HepG2 (cell line): ENCODE results near the gene PCNP. TPM values are rescaled to one million over a fixed set of nuclear protein-coding genes. Genes with fewer than 3 reads are reported as not detected.

Experiments used
- CREB1 ChIP-seq, 2 experiments: fragments of 450-650 bp in 1 of 2; IDR thresholded peaks; 2 replicates each; pipeline ENCODE4 v1.6.1; 2016 to 2017; ENCODE audit warnings: control low read depth in 1 of 2, mild to moderate bottlenecking in 1 of 2, missing compliant biosample characterization in 1 of 2, missing genetic modification characterization in 1 of 2
- ELF3 ChIP-seq: IDR thresholded peaks from 2 replicates; pipeline ENCODE4 v1.6.1; 2016; ENCODE audit warnings: missing genetic modification reagents, missing compliant biosample characterization
- KLF13 ChIP-seq: sonication (generic); formaldehyde crosslinking; IDR thresholded peaks from 2 replicates; pipeline ENCODE4 v1.4.0; 2020; ENCODE audit warnings: mild to moderate bottlenecking, missing genetic modification reagents
- MAZ ChIP-seq, 2 experiments: sonication (generic) in 1 of 2; formaldehyde crosslinking in 1 of 2; IDR thresholded peaks; 2 replicates each; pipeline versions ENCODE4 v1.5.0 to v1.6.1; 2012 to 2020; ENCODE audit warnings: low read depth in 2 of 2, mild to moderate bottlenecking in 2 of 2, borderline replicate concordance in 1 of 2, improper control_type of control experiment in 1 of 2, low read length in 1 of 2, missing genetic modification reagents in 1 of 2, moderate library complexity in 1 of 2
- MIXL1 ChIP-seq: IDR thresholded peaks from 2 replicates; pipeline ENCODE4 v1.6.1; 2016
- NFKB2 ChIP-seq: sonication (generic); formaldehyde crosslinking; IDR thresholded peaks from 2 replicates; pipeline ENCODE4 v1.4.0; 2020; ENCODE audit warnings: missing genetic modification reagents, borderline replicate concordance
- NR2C2 ChIP-seq: sonication (generic); formaldehyde crosslinking; IDR thresholded peaks from 2 replicates; pipeline ENCODE4 v1.4.0; 2020; ENCODE audit warnings: missing genetic modification reagents, mild to moderate bottlenecking, moderate library complexity, borderline replicate concordance
- NR2F1 ChIP-seq, 2 experiments: fragments of 450-650 bp in 1 of 2; formaldehyde crosslinking in 1 of 2; IDR thresholded peaks; 2 replicates each; pipeline versions ENCODE4 v1.5.0 to v1.6.1; 2016 to 2020; ENCODE audit warnings: mild to moderate bottlenecking in 1 of 2, missing compliant biosample characterization in 1 of 2, missing genetic modification reagents in 1 of 2, moderate library complexity in 1 of 2
- RNF2 ChIP-seq: fragments of 450-650 bp; conservative IDR thresholded peaks from 2 replicates; pipeline ENCODE4 v1.6.1; 2016; ENCODE audit warnings: low read depth
- RXRB ChIP-seq: IDR thresholded peaks from 2 replicates; pipeline ENCODE4 v1.6.1; 2016; ENCODE audit warnings: borderline replicate concordance, missing genetic modification reagents, missing compliant biosample characterization
- SOX6 ChIP-seq, 2 experiments: fragments of 450-650 bp in 1 of 2; sonication (generic) in 1 of 2; formaldehyde crosslinking in 1 of 2; IDR thresholded peaks; 2 replicates each; pipeline versions ENCODE4 v1.4.0 to v1.6.1; 2017 to 2020; ENCODE audit warnings: antibody characterized with exemption in 1 of 2, mild to moderate bottlenecking in 1 of 2, missing genetic modification reagents in 1 of 2
- SP4 ChIP-seq: sonication (generic); formaldehyde crosslinking; IDR thresholded peaks from 2 replicates; pipeline ENCODE4 v1.8.1; 2023; ENCODE audit warnings: mild to moderate bottlenecking, missing genetic modification reagents
- SPEN ChIP-seq: sonication (generic); formaldehyde crosslinking; IDR thresholded peaks from 2 replicates; pipeline ENCODE4 v1.5.1; 2020; ENCODE audit warnings: low read depth, mild to moderate bottlenecking, missing genetic modification reagents
- ZFP62 ChIP-seq: sonication (generic); formaldehyde crosslinking; IDR thresholded peaks from 2 replicates; pipeline ENCODE4 v1.4.0; 2020; ENCODE audit warnings: missing genetic modification reagents
- ZNF17 ChIP-seq: sonication (generic); formaldehyde crosslinking; IDR thresholded peaks from 2 replicates; pipeline ENCODE4 v1.5.0; 2020; ENCODE audit warnings: mild to moderate bottlenecking, missing genetic modification reagents
- ZNF383 ChIP-seq: sonication (generic); formaldehyde crosslinking; IDR thresholded peaks from 2 replicates; pipeline ENCODE4 v1.4.0; 2020; ENCODE audit warnings: missing genetic modification reagents, mild to moderate bottlenecking, borderline replicate concordance
- ZNF431 ChIP-seq: sonication (generic); formaldehyde crosslinking; IDR thresholded peaks from 2 replicates; pipeline ENCODE4 v1.9.0; 2022; ENCODE audit warnings: missing genetic modification reagents, low read depth, mild to moderate bottlenecking, borderline replicate concordance
- ZNF496 ChIP-seq: sonication (generic); formaldehyde crosslinking; IDR thresholded peaks from 2 replicates; pipeline ENCODE4 v1.8.1; 2023; ENCODE audit warnings: mild to moderate bottlenecking, moderate library complexity, missing genetic modification reagents; ENCODE audit not compliant: insufficient replicate concordance
- ZNF552 ChIP-seq: sonication (generic); formaldehyde crosslinking; IDR thresholded peaks from 2 replicates; pipeline ENCODE4 v1.9.0; 2022; ENCODE audit warnings: missing genetic modification reagents, mild to moderate bottlenecking, borderline replicate concordance
- ZNF556 ChIP-seq: sonication (generic); formaldehyde crosslinking; IDR thresholded peaks from 2 replicates; pipeline ENCODE4 v1.4.0; 2020; ENCODE audit warnings: mild to moderate bottlenecking, missing genetic modification reagents, borderline replicate concordance
- ZNF749 ChIP-seq: sonication (generic); formaldehyde crosslinking; IDR thresholded peaks from 2 replicates; pipeline ENCODE4 v1.8.0; 2022; ENCODE audit warnings: mild to moderate bottlenecking, missing genetic modification reagents, moderate library complexity, borderline replicate concordance
- ZNF839 ChIP-seq: sonication (generic); formaldehyde crosslinking; IDR thresholded peaks from 2 replicates; pipeline ENCODE4 v1.4.0; 2020; ENCODE audit warnings: missing genetic modification reagents, mild to moderate bottlenecking, borderline replicate concordance
- polyA plus RNA-seq, 8 experiments: library from polyadenylated mRNA; depleted of rRNA in 3 of 8; stranded (reverse) in 7 of 8; unstranded in 1 of 8; fragments of >200 nt; fragmentation: Illumina TruSeq in 4 of 8; extraction: Trizol in 4 of 8; gene quantifications; 2 replicates each; pipeline versions ENCODE4 v1.2.1 to v1.2.3, GENCODE V29; 2011 to 2016; ENCODE audit warnings: low read depth in 4 of 8, missing spikeins in 1 of 8, mixed read lengths in 1 of 8; ENCODE audit not compliant: insufficient read depth in 1 of 8
- total RNA-seq, 5 experiments: library from RNA; depleted of rRNA; stranded (reverse); fragments of >200 nt; fragmentation: Illumina TruSeq; extraction: Trizol; gene quantifications; 2 replicates each; pipeline ENCODE4 v1.2.3, GENCODE V29; 2016; ENCODE audit warnings: low read depth in 1 of 5
- TF ChIP-seq, protein P1 (sequence below): IDR thresholded peaks from 2 replicates; pipeline ENCODE4 v1.6.1; 2016; ENCODE audit warnings: low read depth, borderline replicate concordance
- TF ChIP-seq, protein P2 (sequence below): IDR thresholded peaks from 2 replicates; pipeline ENCODE4 v1.6.1; 2016
- TF ChIP-seq, protein P3 (sequence below): sonication (generic); formaldehyde crosslinking; IDR thresholded peaks from 2 replicates; pipeline ENCODE4 v1.4.0; 2020; ENCODE audit warnings: missing genetic modification reagents

The PCNP gene
- total and polyA plus RNA-seq, 2 of the 13 experiments (the other 11 are each of a cell fraction or from before 2014, with no cell fraction given), result 44.1 to 78.2 TPM

DNA sequence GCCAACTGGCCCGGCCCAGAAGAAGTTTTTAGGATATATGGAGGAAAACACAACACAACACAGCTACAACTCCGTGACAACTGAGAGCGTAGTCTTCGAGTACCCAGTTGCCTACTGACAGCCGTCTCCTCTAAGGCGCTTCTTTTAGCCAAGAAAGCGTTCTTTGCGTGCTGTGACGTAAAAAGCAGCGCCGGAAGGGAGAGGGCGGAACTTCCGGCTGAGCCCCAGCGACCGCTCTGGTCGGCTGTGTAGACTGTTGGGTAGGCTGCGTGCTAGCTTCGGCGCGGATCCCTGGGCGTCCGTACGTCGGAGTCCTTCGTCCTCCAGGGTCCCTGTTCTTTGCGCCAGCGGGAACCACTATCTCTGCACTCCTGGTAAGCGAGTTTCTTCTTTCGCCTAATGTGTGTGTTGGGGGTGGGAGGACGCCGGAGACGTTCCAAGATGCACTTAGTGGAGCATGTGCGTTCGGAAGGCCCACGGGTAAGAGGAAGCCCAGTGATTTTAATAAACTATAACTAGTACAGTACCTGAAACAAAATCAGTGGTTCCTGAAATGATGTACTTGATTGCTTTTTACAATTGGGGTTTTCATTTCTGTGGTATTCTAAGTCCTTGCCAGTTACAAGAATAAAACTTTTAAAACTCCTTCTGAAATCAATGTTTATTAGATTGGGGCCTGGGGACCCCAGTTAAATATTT is 12.2 kb upstream of the PCNP start, which contains the start of gene TRMT10C (continued):
- no peak for TF ChIP-seq MAZ (IDR thresholded peaks at IDR 0.05; ENCODE audit: borderline replicate concordance, low read depth, low read length)
- TF ChIP-seq MAZ (CRISPR knock-in tag; IDR thresholded peaks at IDR 0.05; ENCODE audit: low read depth), result no peak
- TF ChIP-seq ZNF749 (CRISPR knock-in tag), result peak; percentile 24; the same call in 1 of the 2 replicates
- TF ChIP-seq RXRB, result peak; percentile 60; the same call in 1 of the 2 replicates
- no peak for TF ChIP-seq ZNF431 (CRISPR knock-in tag)
- TF ChIP-seq, protein P1, sequence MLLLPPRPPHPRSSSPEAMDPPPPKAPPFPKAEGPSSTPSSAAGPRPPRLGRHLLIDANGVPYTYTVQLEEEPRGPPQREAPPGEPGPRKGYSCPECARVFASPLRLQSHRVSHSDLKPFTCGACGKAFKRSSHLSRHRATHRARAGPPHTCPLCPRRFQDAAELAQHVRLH (CRISPR knock-in tag), result peak; percentile 93
- peak; percentile 73; the same call in 1 of the 2 replicates for TF ChIP-seq NFKB2 (CRISPR knock-in tag)
- no peak for TF ChIP-seq ZNF17 (CRISPR knock-in tag)
- TF ChIP-seq, protein P2, sequence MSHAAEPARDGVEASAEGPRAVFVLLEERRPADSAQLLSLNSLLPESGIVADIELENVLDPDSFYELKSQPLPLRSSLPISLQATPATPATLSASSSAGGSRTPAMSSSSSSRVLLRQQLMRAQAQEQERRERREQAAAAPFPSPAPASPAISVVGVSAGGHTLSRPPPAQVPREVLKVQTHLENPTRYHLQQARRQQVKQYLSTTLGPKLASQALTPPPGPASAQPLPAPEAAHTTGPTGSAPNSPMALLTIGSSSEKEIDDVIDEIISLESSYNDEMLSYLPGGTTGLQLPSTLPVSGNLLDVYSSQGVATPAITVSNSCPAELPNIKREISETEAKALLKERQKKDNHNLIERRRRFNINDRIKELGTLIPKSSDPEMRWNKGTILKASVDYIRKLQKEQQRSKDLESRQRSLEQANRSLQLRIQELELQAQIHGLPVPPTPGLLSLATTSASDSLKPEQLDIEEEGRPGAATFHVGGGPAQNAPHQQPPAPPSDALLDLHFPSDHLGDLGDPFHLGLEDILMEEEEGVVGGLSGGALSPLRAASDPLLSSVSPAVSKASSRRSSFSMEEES, result peak; percentile 28; the same call in 1 of the 2 replicates
- TF ChIP-seq CREB1 (IDR thresholded peaks at IDR 0.05), result peak; percentile 94
- TF ChIP-seq CREB1 (CRISPR knock-in tag; IDR thresholded peaks at IDR 0.05), result peak; percentile 99
- TF ChIP-seq ZNF552 (CRISPR knock-in tag), result 0 out of 2 replicates have a peak, but pooled peaks have one; percentile 36
- TF ChIP-seq ZNF383 (CRISPR knock-in tag), result no peak
- peak; percentile 56; the same call in 1 of the 2 replicates for TF ChIP-seq SP4 (CRISPR knock-in tag)
- TF ChIP-seq ELF3 (CRISPR knock-in tag), result peak; percentile 76
- peak; percentile 74 for TF ChIP-seq RNF2
- TF ChIP-seq ZNF839, result 0 out of 2 replicates have a peak, but pooled peaks have one; percentile 23
- TF ChIP-seq KLF13, result no peak
- peak; percentile 37; the same call in 1 of the 2 replicates for TF ChIP-seq NR2C2 (CRISPR knock-in tag)
- TF ChIP-seq ZNF496 (CRISPR knock-in tag), result no peak
- no peak for TF ChIP-seq NR2F1 (CRISPR knock-in tag; IDR thresholded peaks at IDR 0.05)
- 0 out of 2 replicates have a peak, but pooled peaks have one; percentile 69 for TF ChIP-seq ZFP62
- TF ChIP-seq MIXL1, result peak; percentile 55; the same call in 1 of the 2 replicates
- TF ChIP-seq, protein P3, sequence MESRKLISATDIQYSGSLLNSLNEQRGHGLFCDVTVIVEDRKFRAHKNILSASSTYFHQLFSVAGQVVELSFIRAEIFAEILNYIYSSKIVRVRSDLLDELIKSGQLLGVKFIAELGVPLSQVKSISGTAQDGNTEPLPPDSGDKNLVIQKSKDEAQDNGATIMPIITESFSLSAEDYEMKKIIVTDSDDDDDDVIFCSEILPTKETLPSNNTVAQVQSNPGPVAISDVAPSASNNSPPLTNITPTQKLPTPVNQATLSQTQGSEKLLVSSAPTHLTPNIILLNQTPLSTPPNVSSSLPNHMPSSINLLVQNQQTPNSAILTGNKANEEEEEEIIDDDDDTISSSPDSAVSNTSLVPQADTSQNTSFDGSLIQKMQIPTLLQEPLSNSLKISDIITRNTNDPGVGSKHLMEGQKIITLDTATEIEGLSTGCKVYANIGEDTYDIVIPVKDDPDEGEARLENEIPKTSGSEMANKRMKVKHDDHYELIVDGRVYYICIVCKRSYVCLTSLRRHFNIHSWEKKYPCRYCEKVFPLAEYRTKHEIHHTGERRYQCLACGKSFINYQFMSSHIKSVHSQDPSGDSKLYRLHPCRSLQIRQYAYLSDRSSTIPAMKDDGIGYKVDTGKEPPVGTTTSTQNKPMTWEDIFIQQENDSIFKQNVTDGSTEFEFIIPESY, result no peak
- no peak for TF ChIP-seq ZNF556 (CRISPR knock-in tag)
- TF ChIP-seq SPEN (CRISPR knock-in tag), result peak; percentile 93
- TF ChIP-seq SOX6 (IDR thresholded peaks at IDR 0.05), result no peak
- peak; percentile 62 for TF ChIP-seq SOX6 (CRISPR knock-in tag; IDR thresholded peaks at IDR 0.05)
